Uterus (tissue), 4 donors: Measurements from ENCODE around the gene STRA6. TPM values are rescaled to one million over a fixed set of nuclear protein-coding genes. Genes with fewer than 3 reads are reported as not detected.

ENCODE experiments used
- DNase-seq, 2 donors: peaks; one replicate each; pipeline ENCODE4 v3.0.0-alpha.2; 2019 to 2020
- H3K27ac ChIP-seq, 2 donors: fragments of 200-600 bp; sonication (generic); 1 replicate in 1 of 2; 2 replicates in 1 of 2; pipeline ENCODE4 v1.5.1; 2016 to 2018
- H3K27me3 ChIP-seq, 2 donors: fragments of 200-600 bp; sonication (generic); one replicate each; pipeline ENCODE4 v1.5.1; 2018 to 2019; ENCODE audit warnings: control low read depth in 1 of 2
- H3K36me3 ChIP-seq, 2 donors: fragments of 200-600 bp; sonication (generic); one replicate each; pipeline ENCODE4 v1.5.1; 2019; ENCODE audit warnings: control low read depth in 1 of 2
- H3K4me1 ChIP-seq, 2 donors: fragments of 200-600 bp; sonication (generic); one replicate each; pipeline ENCODE4 v1.5.1; 2018 to 2019; ENCODE audit warnings: control low read depth in 1 of 2
- H3K4me3 ChIP-seq, 2 donors: fragments of 200-600 bp; sonication (generic); 1 replicate in 1 of 2; 2 replicates in 1 of 2; pipeline ENCODE4 v1.5.1; 2018 to 2019; ENCODE audit warnings: mild to moderate bottlenecking in 1 of 2
- H3K9me3 ChIP-seq, 2 donors: fragments of 200-600 bp; sonication (generic); one replicate each; pipeline ENCODE4 v1.5.1; 2019; ENCODE audit warnings: control low read depth in 1 of 2
- POLR2A ChIP-seq, 2 donors: fragments of 450-650 bp; IDR thresholded peaks; one replicate each; pipeline ENCODE4 v1.6.1; 2016; ENCODE audit warnings: antibody characterized with exemption in 2 of 2, mild to moderate bottlenecking in 1 of 2, moderate library complexity in 1 of 2
- intact Hi-C: fragments of 100-400 bp; cut with DNase I; formaldehyde crosslinking; loops from one replicate; pipeline ENCODE4 v1.15.1; 2023; ENCODE audit warnings: low total_unique reads
- total RNA-seq, 4 donors: library from RNA; depleted of rRNA in 3 of 4; stranded (reverse); fragments of >200 nt in 3 of 4; gene quantifications; one replicate each; pipeline versions ENCODE4 v1.1.0 to v1.2.4, GENCODE V29; 2014 to 2023
- TF ChIP-seq, protein P1 (sequence below), 4 experiments: fragments of 200-600 bp in 2 of 4; fragments of 450-650 bp in 2 of 4; sonication (generic) in 2 of 4; IDR thresholded peaks; one replicate each; pipeline ENCODE4 v1.5.1; 2016 to 2019; ENCODE audit warnings: antibody characterized with exemption in 4 of 4, mild to moderate bottlenecking in 2 of 4, moderate library complexity in 1 of 4
- donor health status: DM: yes; HTN: yes; CAD: no.

The STRA6 gene
- total RNA-seq, 4 donors from 2014 or later: 0.26 to 62.6 (median 11.6) TPM; not detected in 1

GRCh38 chr15:74159773-74160172, 42.8 kb downstream of the STRA6 start:
- Histone ChIP-seq H3K9me3 (no peaks in the 10 kb centered on the region), H3K4me1 (no peaks in the 10 kb centered on the region), H3K27me3 (no peaks in the 10 kb centered on the region), H3K4me3 (no peak overlapping the region), H3K36me3 (no peaks in the 10 kb centered on the region), H3K27ac (no peak overlapping the region)
- no peak for TF ChIP-seq POLR2A (IDR thresholded peaks at IDR 0.05)
- TF ChIP-seq, protein P1, sequence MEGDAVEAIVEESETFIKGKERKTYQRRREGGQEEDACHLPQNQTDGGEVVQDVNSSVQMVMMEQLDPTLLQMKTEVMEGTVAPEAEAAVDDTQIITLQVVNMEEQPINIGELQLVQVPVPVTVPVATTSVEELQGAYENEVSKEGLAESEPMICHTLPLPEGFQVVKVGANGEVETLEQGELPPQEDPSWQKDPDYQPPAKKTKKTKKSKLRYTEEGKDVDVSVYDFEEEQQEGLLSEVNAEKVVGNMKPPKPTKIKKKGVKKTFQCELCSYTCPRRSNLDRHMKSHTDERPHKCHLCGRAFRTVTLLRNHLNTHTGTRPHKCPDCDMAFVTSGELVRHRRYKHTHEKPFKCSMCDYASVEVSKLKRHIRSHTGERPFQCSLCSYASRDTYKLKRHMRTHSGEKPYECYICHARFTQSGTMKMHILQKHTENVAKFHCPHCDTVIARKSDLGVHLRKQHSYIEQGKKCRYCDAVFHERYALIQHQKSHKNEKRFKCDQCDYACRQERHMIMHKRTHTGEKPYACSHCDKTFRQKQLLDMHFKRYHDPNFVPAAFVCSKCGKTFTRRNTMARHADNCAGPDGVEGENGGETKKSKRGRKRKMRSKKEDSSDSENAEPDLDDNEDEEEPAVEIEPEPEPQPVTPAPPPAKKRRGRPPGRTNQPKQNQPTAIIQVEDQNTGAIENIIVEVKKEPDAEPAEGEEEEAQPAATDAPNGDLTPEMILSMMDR (IDR thresholded peaks at IDR 0.05): no peak
- DNase-seq: no peak
- intact Hi-C loops: no loop called here

- Histone ChIP-seq H3K27me3 (no peaks in the 10 kb centered on the region), H3K9me3 (no peaks in the 10 kb centered on the region), H3K4me3 (no peak overlapping the region), H3K36me3 (no peaks in the 10 kb centered on the region), H3K27ac (no peak overlapping the region), H3K4me1 (no peaks in the 10 kb centered on the region)
- intact Hi-C loops: no loop called here
- DNase-seq: no peak
- no peak for TF ChIP-seq POLR2A (IDR thresholded peaks at IDR 0.05)
- TF ChIP-seq, protein P1 (IDR thresholded peaks at IDR 0.05): no peak
Observed at GRCh38 chr15:74158855-74159650, 43.5 kb downstream of the STRA6 start.

DNA sequence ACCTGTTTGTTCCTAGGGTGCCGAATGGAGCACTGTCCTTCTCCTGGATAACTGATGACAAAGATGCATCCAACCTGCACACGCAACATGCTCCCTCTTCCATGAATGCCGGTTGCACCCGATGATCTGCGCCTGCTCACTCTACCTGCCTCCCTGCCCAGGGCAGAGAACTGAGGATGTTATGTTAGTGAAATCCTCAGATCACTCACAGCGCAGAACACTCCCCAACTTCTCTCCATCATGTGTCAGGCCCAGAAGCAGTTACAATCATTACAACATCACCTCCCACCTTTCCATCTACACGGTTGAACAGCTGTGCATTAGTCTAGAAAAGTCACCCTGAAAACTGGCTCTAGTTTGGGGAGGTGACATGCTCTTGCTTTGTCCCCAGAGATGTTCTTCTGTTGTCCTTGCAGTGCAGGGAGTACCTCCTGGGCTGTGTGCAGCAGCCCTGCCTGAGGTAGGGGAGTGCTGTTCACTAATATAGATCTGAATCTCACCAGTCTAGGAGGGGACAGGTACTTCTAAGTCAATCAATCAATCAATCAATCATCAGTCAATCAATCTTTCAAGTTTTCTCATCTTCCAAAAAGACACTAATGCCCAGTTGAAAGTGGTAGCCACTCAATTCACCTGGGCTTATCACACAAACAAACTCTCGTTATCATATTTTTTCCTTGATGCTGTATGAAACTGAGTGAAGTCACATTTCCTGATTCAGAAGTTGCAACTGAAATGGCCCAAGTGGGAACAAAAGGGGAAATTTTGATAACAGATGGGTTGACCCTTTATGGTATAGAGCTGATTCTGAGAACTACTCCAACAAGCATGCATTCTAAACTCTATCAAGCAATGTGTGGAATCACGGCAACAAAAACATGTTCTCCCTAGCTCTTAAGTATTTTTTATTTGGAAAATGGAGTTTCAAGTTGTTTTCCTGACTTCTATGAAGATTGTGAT, 44.4 kb downstream of the STRA6 start:
- no peak for TF ChIP-seq POLR2A (IDR thresholded peaks at IDR 0.05)
- Histone ChIP-seq H3K9me3 (no peaks in the 10 kb centered on the region), H3K36me3 (no peaks in the 10 kb centered on the region), H3K4me1 (no peaks in the 10 kb centered on the region), H3K4me3 (no peak overlapping the region), H3K27ac (no peak overlapping the region), H3K27me3 (no peaks in the 10 kb centered on the region)
- DNase-seq: no peak
- intact Hi-C loops: no loop called here

DNA sequence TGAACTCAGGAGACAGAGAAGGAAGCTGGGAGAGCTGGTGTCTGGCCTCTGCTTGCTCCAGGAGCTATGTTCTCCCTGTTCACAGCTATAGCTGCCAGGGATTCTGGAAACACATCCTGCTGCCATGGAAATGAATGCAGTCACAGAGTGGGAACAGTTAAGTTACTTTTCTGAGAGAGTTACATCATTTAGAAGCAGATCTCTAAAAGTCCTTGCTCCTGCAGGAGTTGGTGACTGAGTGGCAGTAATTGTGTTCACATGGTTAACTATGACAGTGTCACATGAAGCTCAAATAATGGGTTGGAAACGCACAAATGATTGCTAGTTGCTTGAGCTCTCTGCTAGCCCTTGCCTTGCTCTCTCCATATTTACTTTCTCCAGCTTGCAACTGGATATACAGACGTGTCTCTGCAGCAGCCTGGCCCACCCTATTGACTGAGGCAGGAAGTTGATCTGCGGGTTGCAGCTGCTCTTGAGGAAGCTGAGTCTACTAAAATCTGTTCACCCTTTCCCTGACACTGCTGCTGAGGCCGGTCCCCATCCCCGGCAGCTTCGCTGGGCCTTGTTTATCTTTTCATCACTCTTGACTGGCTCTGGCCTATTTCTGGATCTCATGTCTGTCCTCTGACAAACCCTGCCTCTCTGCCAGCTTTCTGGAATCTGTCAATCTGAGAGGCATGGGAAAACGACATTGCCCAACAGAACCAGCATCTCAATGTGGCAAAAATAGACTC, 45.7 kb downstream of the STRA6 start:
- H3K27ac ChIP-seq: no peak overlapping the region
- TF ChIP-seq, protein P1 (IDR thresholded peaks at IDR 0.05): no peak
- no peak for TF ChIP-seq POLR2A (IDR thresholded peaks at IDR 0.05)
- no peaks in the 10 kb centered on the region for H3K9me3 ChIP-seq
- intact Hi-C loops: no loop called here
- no peaks in the 10 kb centered on the region for H3K4me1 ChIP-seq
- no peaks in the 10 kb centered on the region for H3K36me3 ChIP-seq
- H3K4me3 ChIP-seq: no peak overlapping the region
- no peaks in the 10 kb centered on the region for H3K27me3 ChIP-seq
- DNase-seq: no peak

DNA sequence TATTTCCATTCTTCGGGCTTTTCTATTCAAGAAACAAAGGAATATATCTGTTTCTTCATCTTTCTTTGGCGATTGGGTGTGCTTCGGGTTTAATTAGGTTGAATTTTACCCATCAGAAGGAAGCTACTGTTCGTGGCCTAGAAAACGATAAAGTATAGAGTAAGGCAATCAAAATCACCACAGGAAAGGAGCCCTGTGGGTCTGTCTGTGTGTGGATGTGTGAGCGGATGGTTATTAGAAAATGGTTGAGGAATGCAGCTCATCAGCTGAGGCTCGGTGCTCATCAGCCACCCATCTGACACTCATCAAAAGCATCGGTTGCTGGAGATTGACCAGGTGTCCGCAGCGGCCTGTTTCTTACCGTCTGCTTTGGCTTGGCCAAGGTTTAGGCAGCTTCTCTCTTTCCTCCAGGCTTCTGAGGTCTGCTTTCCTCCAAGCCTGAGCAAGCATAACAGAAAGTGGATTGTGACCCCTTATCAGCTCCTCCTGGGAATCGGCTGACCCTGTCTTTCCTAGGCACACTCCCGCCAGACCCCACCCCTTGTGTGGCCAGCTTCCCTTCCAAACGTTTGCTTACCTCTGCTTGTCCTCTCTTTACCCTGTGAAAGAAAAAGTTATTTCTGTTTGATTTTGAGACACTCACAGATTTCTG, 46.7 kb downstream of the STRA6 start:
- no peak for TF ChIP-seq POLR2A (IDR thresholded peaks at IDR 0.05)

More for the DNA sequence above, 46.7 kb downstream of the STRA6 start:
- H3K9me3 ChIP-seq: no peaks in the 10 kb centered on the region
- DNase-seq: no peak
- no peaks in the 10 kb centered on the region for H3K27me3 ChIP-seq
- H3K4me3 ChIP-seq: no peak overlapping the region
- H3K27ac ChIP-seq: no peak overlapping the region
- intact Hi-C loops: no loop called here
- no peaks in the 10 kb centered on the region for H3K4me1 ChIP-seq
- no peaks in the 10 kb centered on the region for H3K36me3 ChIP-seq
